ENCODE results near the gene PLA2G2E.

DNA sequence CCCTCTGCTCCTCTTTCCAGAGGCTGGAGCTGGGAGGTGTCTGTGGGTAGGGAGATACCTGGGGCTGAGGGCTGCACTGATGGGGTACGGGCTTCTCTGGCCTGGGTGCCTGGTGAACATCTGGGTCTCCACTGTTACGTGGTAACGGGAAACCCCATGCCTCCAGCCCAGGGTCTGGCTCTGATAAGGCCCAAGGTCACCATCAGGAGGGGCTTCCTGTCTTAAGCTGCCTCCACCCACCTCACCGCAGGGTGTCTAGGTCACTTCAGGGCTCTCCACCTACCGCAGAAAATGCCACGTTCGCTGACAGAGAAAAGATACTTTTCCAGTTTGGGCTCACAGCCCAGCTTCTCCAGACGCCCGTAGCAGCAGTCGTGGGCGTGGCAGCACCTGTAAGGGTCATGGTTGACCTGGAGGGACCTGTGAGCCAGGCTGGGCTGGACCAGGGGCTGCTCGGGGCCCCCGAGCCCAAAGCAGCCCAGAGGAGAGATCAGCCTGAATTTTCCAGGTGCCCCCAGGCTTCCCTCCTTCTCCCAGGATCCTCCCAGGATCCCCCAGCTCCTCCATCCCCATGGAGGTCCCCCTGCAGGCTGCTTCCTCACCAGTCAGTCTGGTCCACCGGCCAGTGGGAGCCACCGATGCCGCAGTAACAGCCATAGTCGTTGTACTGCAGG is 1.3 kb downstream of the PLA2G2E start:
- TF ChIP-seq EZH2 (IDR thresholded peaks at IDR 0.05; ENCODE audit: borderline replicate concordance) = no peak
- TF ChIP-seq, protein P1, sequence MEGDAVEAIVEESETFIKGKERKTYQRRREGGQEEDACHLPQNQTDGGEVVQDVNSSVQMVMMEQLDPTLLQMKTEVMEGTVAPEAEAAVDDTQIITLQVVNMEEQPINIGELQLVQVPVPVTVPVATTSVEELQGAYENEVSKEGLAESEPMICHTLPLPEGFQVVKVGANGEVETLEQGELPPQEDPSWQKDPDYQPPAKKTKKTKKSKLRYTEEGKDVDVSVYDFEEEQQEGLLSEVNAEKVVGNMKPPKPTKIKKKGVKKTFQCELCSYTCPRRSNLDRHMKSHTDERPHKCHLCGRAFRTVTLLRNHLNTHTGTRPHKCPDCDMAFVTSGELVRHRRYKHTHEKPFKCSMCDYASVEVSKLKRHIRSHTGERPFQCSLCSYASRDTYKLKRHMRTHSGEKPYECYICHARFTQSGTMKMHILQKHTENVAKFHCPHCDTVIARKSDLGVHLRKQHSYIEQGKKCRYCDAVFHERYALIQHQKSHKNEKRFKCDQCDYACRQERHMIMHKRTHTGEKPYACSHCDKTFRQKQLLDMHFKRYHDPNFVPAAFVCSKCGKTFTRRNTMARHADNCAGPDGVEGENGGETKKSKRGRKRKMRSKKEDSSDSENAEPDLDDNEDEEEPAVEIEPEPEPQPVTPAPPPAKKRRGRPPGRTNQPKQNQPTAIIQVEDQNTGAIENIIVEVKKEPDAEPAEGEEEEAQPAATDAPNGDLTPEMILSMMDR (IDR thresholded peaks at IDR 0.05; ENCODE audit: poor library complexity) = no peak
- TF ChIP-seq EZH2phosphoT487 (IDR thresholded peaks at IDR 0.05; ENCODE audit: low read depth, severe bottlenecking, unreplicated experiment) = no peak
